Measurements from ENCODE around the gene SLCO2B1.

The SLCO2B1 gene

GRCh38 chr11:75196426-75196825 is 45.5 kb downstream of the SLCO2B1 start:
- no peak for TF ChIP-seq CTCF (IDR thresholded peaks at IDR 0.05; ENCODE audit: insufficient read depth, low read depth, low read length, missing control alignments)
- no peak overlapping the region for H3K4me3 ChIP-seq (ENCODE audit: low read depth, low read length)
- DNase-seq (ENCODE audit: low read depth) = no peak

GRCh38 chr11:75197512-75198277 is 46.8 kb downstream of the SLCO2B1 start:
- TF ChIP-seq CTCF (IDR thresholded peaks at IDR 0.05; ENCODE audit: insufficient read depth, low read depth, low read length, missing control alignments) = no peak
- H3K4me3 ChIP-seq (ENCODE audit: low read depth, low read length) = no peak overlapping the region
- DNase-seq (ENCODE audit: low read depth) = no peak

GRCh38 chr11:75198278-75198973 is 47.5 kb downstream of the SLCO2B1 start:
- TF ChIP-seq CTCF (IDR thresholded peaks at IDR 0.05; ENCODE audit: insufficient read depth, low read depth, low read length, missing control alignments) = no peak
- H3K4me3 ChIP-seq (ENCODE audit: low read depth, low read length) = no peak overlapping the region
- DNase-seq (ENCODE audit: low read depth) = no peak

- no peak for DNase-seq (ENCODE audit: low read depth)
Measured at GRCh38 chr11:75199412-75199955, 48.6 kb downstream of the SLCO2B1 start.

GRCh38 chr11:75200051-75200450 is 49.1 kb downstream of the SLCO2B1 start:
- no peak for TF ChIP-seq CTCF (IDR thresholded peaks at IDR 0.05; ENCODE audit: insufficient read depth, low read depth, low read length, missing control alignments)
- H3K4me3 ChIP-seq (ENCODE audit: low read depth, low read length) = no peak overlapping the region
- DNase-seq (ENCODE audit: low read depth) = no peak

More at GRCh38 chr11:75199412-75199955, 48.6 kb downstream of the SLCO2B1 start:
- TF ChIP-seq CTCF (IDR thresholded peaks at IDR 0.05; ENCODE audit: insufficient read depth, low read depth, low read length, missing control alignments) = no peak
- H3K4me3 ChIP-seq (ENCODE audit: low read depth, low read length) = no peak overlapping the region

GRCh38 chr11:75200531-75200930 is 49.6 kb downstream of the SLCO2B1 start:
- no peak overlapping the region for H3K4me3 ChIP-seq (ENCODE audit: low read depth, low read length)
- DNase-seq (ENCODE audit: low read depth) = no peak
- no peak for TF ChIP-seq CTCF (IDR thresholded peaks at IDR 0.05; ENCODE audit: insufficient read depth, low read depth, low read length, missing control alignments)
